Thyroid gland (tissue), 4 donors: ENCODE data around the gene PCNA.

Experiments
- POLR2A ChIP-seq, 2 donors: fragments of 450-650 bp; IDR thresholded peaks; one replicate each; pipeline ENCODE4 v1.6.1; 2017; ENCODE audit warnings: antibody characterized with exemption in 2 of 2, mild to moderate bottlenecking in 2 of 2, moderate library complexity in 1 of 2
- TF ChIP-seq, protein P1 (sequence below), 6 experiments: fragments of 200-600 bp in 3 of 6; fragments of 450-650 bp in 3 of 6; sonication (generic) in 3 of 6; IDR thresholded peaks; one replicate each; pipeline ENCODE4 v1.5.1; 2016 to 2019; ENCODE audit warnings: antibody characterized with exemption in 6 of 6, mild to moderate bottlenecking in 2 of 6, inconsistent platforms in 1 of 6, moderate library complexity in 1 of 6

DNA sequence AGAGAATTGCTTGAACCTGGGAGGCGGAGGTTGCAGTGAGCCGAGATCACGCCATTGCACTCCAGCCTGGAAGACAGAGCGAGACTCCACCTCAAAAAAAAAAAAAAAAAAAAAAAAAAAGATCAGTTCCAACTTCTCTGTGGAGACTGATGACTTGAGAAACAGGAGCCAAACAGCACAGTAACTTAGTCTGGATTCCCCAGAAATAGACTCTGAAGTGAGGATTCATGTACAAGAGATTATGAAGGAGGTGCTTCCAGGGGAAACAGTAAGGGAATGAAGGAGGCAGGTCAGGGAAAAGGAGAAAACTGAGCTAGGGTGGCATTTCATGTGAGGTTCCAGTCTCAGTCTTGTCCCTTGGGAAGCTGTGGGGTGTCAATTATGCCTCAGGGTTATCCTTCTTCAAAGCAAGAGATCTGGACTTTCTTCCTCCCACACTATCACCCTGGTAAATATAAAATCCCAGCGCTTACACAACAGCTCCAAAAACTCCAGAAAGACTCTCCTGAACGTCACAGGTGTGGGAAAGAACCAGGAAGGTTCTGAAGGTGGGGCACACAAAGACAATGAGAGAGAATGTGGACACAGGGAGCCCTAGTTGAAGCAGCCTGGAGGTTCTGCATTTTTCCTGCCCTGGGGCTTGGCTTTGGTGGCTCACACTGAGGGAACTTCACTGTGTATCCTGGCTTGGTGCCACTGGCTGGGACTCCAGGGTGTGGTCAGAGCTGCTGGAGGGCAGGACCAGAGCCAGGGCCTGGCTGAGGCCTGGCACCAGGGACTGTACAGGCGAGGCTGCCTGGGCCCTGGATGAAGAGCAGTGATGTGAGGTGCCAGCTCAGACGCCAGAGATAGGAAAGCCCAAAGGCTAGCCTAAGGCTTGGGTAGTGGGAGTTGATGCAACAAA lies 46.8 kb downstream of the PCNA start:
- TF ChIP-seq, protein P1, sequence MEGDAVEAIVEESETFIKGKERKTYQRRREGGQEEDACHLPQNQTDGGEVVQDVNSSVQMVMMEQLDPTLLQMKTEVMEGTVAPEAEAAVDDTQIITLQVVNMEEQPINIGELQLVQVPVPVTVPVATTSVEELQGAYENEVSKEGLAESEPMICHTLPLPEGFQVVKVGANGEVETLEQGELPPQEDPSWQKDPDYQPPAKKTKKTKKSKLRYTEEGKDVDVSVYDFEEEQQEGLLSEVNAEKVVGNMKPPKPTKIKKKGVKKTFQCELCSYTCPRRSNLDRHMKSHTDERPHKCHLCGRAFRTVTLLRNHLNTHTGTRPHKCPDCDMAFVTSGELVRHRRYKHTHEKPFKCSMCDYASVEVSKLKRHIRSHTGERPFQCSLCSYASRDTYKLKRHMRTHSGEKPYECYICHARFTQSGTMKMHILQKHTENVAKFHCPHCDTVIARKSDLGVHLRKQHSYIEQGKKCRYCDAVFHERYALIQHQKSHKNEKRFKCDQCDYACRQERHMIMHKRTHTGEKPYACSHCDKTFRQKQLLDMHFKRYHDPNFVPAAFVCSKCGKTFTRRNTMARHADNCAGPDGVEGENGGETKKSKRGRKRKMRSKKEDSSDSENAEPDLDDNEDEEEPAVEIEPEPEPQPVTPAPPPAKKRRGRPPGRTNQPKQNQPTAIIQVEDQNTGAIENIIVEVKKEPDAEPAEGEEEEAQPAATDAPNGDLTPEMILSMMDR (IDR thresholded peaks at IDR 0.05): no peak
- no peak for TF ChIP-seq POLR2A (IDR thresholded peaks at IDR 0.05)
